Esophagus squamous epithelium (tissue), 5 donors: ENCODE data around the gene UTP11. TPM values are rescaled to one million over a fixed set of nuclear protein-coding genes. Genes with fewer than 3 reads are reported as not detected.
"Not testable (repeated sequence)": the region's sequence is repeated elsewhere in the genome, so short reads cannot be mapped to it uniquely, and the experiment has no call there.

Source experiments
- DNase-seq: peaks from one replicate; lab custom pipeline; 2025; lab: John Stamatoyannopoulos, UW
- H3K27ac ChIP-seq, 4 donors: fragments of 200-600 bp; sonication (generic); one replicate each; pipeline ENCODE4 v1.5.1; 2016 to 2019; ENCODE audit warnings: mild to moderate bottlenecking in 1 of 4
- H3K27me3 ChIP-seq, 4 donors: fragments of 200-600 bp; sonication (generic); 1 replicate in 3 of 4; 2 replicates in 1 of 4; pipeline versions ENCODE4 v1.5.1 to v1.6.0; 2017 to 2021; ENCODE audit warnings: antibody characterized with exemption in 1 of 4
- H3K36me3 ChIP-seq, 3 donors: fragments of 200-600 bp; sonication (generic); one replicate each; pipeline ENCODE4 v1.5.1; 2016 to 2019
- H3K4me1 ChIP-seq, 3 donors: fragments of 200-600 bp; sonication (generic); one replicate each; pipeline ENCODE4 v1.5.1; 2017 to 2019
- H3K4me3 ChIP-seq, 4 donors: fragments of 200-600 bp; sonication (generic); 1 replicate in 3 of 4; 2 replicates in 1 of 4; pipeline ENCODE4 v1.5.1; 2016 to 2019; ENCODE audit warnings: mild to moderate bottlenecking in 2 of 4, moderate library complexity in 1 of 4
- H3K9me3 ChIP-seq, 3 donors: fragments of 200-600 bp; sonication (generic); one replicate each; pipeline ENCODE4 v1.5.1; 2016 to 2019
- CTCF ChIP-seq, 6 experiments: fragments of 450-650 bp in 4 of 6; fragments of 200-600 bp in 2 of 6; sonication (generic) in 2 of 6; IDR thresholded peaks; one replicate each; pipeline ENCODE4 v1.5.1; 2016 to 2019; ENCODE audit warnings: antibody characterized with exemption in 6 of 6, mild to moderate bottlenecking in 4 of 6, moderate library complexity in 4 of 6
- POLR2A ChIP-seq, 4 donors: fragments of 450-650 bp; IDR thresholded peaks; one replicate each; pipeline ENCODE4 v1.6.1; 2017; ENCODE audit warnings: antibody characterized with exemption in 4 of 4, mild to moderate bottlenecking in 4 of 4, moderate library complexity in 3 of 4
- WGBS, 2 donors: methylation state at CpG; one replicate each; pipeline ENCODE4 v1.1.5; 2018; 5-methylcytosine and 5-hydroxymethylcytosine counted together
- intact Hi-C: fragments of 100-400 bp; cut with DNase I; formaldehyde crosslinking; loops from one replicate; pipeline ENCODE4 v1.15.0; 2022
- total RNA-seq, 4 donors: library from RNA; depleted of rRNA; stranded (reverse); fragments of >200 nt; gene quantifications; one replicate each; pipeline ENCODE4 v1.1.0, GENCODE V29; 2016
- donor health status: DM: yes; HTN: yes; CAD: no.

UTP11 gene
- total RNA-seq, 4 donors from 2014 or later, result 38.5 to 71.5 (median 54.5) TPM

- Histone ChIP-seq H3K27me3 (no peaks in the 10 kb centered on the region), H3K9me3 (no peaks in the 10 kb centered on the region), H3K4me1 (peaks cover 45 to 58% (median 51%) of the 10 kb centered on the region in 3 donors), H3K36me3 (peaks cover 0 to 8% (median 3%) of the 10 kb centered on the region in 3 donors), H3K27ac (peak overlapping the region; percentile 79 to 86 (median 84)), H3K4me3 (peak overlapping the region in 1 of 4 donors; percentile 37)
- 38 to 41% methylated on average over 6 of the region's 17 CpGs for WGBS, 2 donors
- TF ChIP-seq POLR2A (IDR thresholded peaks at IDR 0.05), result no peak
- TF ChIP-seq CTCF (IDR thresholded peaks at IDR 0.05), result no peak
- intact Hi-C loops, result loop anchor here (5.0 kb wide), 1 partner anchor 786 kb away; no protein-coding TSS in a partner anchor
- no peak for DNase-seq
Measured at GRCh38 chr1:38030596-38031512, 18.3 kb downstream of the UTP11 start.

- peaks cover 45 to 52% (median 45%) of the 10 kb centered on the region in 3 donors for H3K4me1 ChIP-seq
- peaks cover 0 to 1% (median 0%) of the 10 kb centered on the region in 3 donors for H3K36me3 ChIP-seq
- H3K9me3 ChIP-seq, result no peaks in the 10 kb centered on the region
- H3K4me3 ChIP-seq, result no peak overlapping the region
- intact Hi-C loops, result loop anchor here (5.0 kb wide), 1 partner anchor 786 kb away; no protein-coding TSS in a partner anchor
- TF ChIP-seq POLR2A (IDR thresholded peaks at IDR 0.05) (no peak), CTCF (IDR thresholded peaks at IDR 0.05) (no peak)
- no peaks in the 10 kb centered on the region for H3K27me3 ChIP-seq
- WGBS, 2 donors, result 46 to 53% methylated on average over 2 to 4 of the region's 4 CpGs
- peak overlapping the region in 1 of 4 donors; percentile 84 for H3K27ac ChIP-seq
- no peak for DNase-seq
Measured at GRCh38 chr1:38031513-38031866, 19.0 kb downstream of the UTP11 start.

GRCh38 chr1:38032992-38033391 lies 20.5 kb downstream of the UTP11 start:
- intact Hi-C loops, result loop anchor here (5.0 kb wide), 1 partner anchor 784 kb away; no protein-coding TSS in a partner anchor
- H3K27me3 ChIP-seq, DNase-seq: not testable (repeated sequence)

GRCh38 chr1:38034871-38035270 lies 22.3 kb downstream of the UTP11 start:
- H3K27me3 ChIP-seq, result peaks cover 0 to 23% (median 0%) of the 10 kb centered on the region in 4 donors
- intact Hi-C loops, result loop anchor here (5.0 kb wide), 1 partner anchor 782 kb away; no protein-coding TSS in a partner anchor
- peaks cover 19 to 47% (median 28%) of the 10 kb centered on the region in 3 donors for H3K4me1 ChIP-seq
- H3K27ac ChIP-seq, result no peak overlapping the region
- 100% methylated on average over 7 of the region's 13 CpGs; no CpG with 5 or more reads in 1 of the 2 donors for WGBS, 2 donors
- H3K9me3 ChIP-seq, result no peaks in the 10 kb centered on the region
- no peak for DNase-seq
- H3K4me3 ChIP-seq, result no peak overlapping the region
- no peaks in the 10 kb centered on the region for H3K36me3 ChIP-seq
- TF ChIP-seq CTCF (IDR thresholded peaks at IDR 0.05), result no peak
- no peak for TF ChIP-seq POLR2A (IDR thresholded peaks at IDR 0.05)

More at GRCh38 chr1:38032992-38033391, 20.5 kb downstream of the UTP11 start:
- H3K9me3 ChIP-seq, H3K36me3 ChIP-seq, H3K27ac ChIP-seq, H3K4me3 ChIP-seq: not testable (repeated sequence)
- WGBS, 2 donors, result 86 to 100% methylated on average over 2 of the region's 2 CpGs
- peaks cover 33 to 47% (median 37%) of the 10 kb centered on the region in 3 donors for H3K4me1 ChIP-seq

- H3K27ac ChIP-seq, result no peak overlapping the region
- intact Hi-C loops, result no loop called here
- 42 to 55% methylated on average over 5 of the region's 5 CpGs for WGBS, 2 donors
- TF ChIP-seq CTCF (IDR thresholded peaks at IDR 0.05) (peak in 1 of 6 experiments; percentile 35), POLR2A (IDR thresholded peaks at IDR 0.05) (no peak)
- DNase-seq, result no peak
- H3K27me3 ChIP-seq, result peaks cover 0 to 46% (median 0%) of the 10 kb centered on the region in 4 donors
- peaks cover 5 to 46% (median 9%) of the 10 kb centered on the region in 3 donors for H3K4me1 ChIP-seq
- no peaks in the 10 kb centered on the region for H3K9me3 ChIP-seq
- no peaks in the 10 kb centered on the region for H3K36me3 ChIP-seq
- no peak overlapping the region for H3K4me3 ChIP-seq
Measured at GRCh38 chr1:38037221-38037939, 24.8 kb downstream of the UTP11 start.
